CD4-positive, alpha-beta T cell (primary cell): Measurements from ENCODE around the gene UGGT1. TPM values are rescaled to one million over a fixed set of nuclear protein-coding genes. Genes with fewer than 3 reads are reported as not detected.

ENCODE experiments used
- ATAC-seq: fragments of 200-7000 bp; cut with Tn5 transposase; one replicate; pipeline ENCODE4 v1.10.0; 2022; ENCODE audit warnings: mild to moderate bottlenecking; ENCODE audit not compliant: poor library complexity
- CTCF ChIA-PET: fragments of 350-600 bp; sonication (Branson Sonifier 250); formaldehyde crosslinking; loops from one replicate; lab custom pipeline; 2021; ENCODE audit warnings: antibody characterized with exemption, inconsistent platforms; lab: Charles Lee
- POLR2A ChIA-PET: fragments of 350-600 bp; sonication (Branson Sonifier 250); formaldehyde crosslinking; loops from one replicate; lab custom pipeline; 2021; ENCODE audit warnings: antibody characterized with exemption, inconsistent platforms; lab: Charles Lee
- DNase-seq, 14 experiments: peaks; one replicate each; pipeline ENCODE4 v3.0.0-alpha.2; 2013 to 2020; ENCODE audit warnings: mixed read lengths in 2 of 14
- H3K27ac ChIP-seq, 2 donors: one replicate each; pipeline versions ENCODE4 v1.5.1 to v1.7.0; 2013; ENCODE audit warnings: low read length in 2 of 2, low read depth in 1 of 2, mild to moderate bottlenecking in 1 of 2
- H3K27me3 ChIP-seq, 2 experiments: 1 replicate in 1 of 2; 2 replicates in 1 of 2; pipeline versions ENCODE4 v1.6.1 to v1.7.0; 2013; ENCODE audit warnings: low read length in 2 of 2, control low read depth in 1 of 2, mild to moderate bottlenecking in 1 of 2, moderate library complexity in 1 of 2; ENCODE audit not compliant: insufficient read depth in 2 of 2, control insufficient read depth in 1 of 2
- H3K36me3 ChIP-seq: one replicate; pipeline ENCODE4 v1.6.1; 2013; ENCODE audit warnings: low read length, control low read depth; ENCODE audit not compliant: insufficient read depth
- H3K4me1 ChIP-seq: one replicate; pipeline ENCODE4 v1.6.1; 2013; ENCODE audit warnings: low read length, control low read depth; ENCODE audit not compliant: insufficient read depth
- H3K4me3 ChIP-seq: one replicate; pipeline ENCODE4 v1.5.1; 2013; ENCODE audit warnings: mild to moderate bottlenecking, low read length, moderate library complexity
- H3K9me3 ChIP-seq, 2 experiments: 1 replicate in 1 of 2; 2 replicates in 1 of 2; pipeline versions ENCODE4 v1.6.1 to v1.7.0; 2013; ENCODE audit warnings: low read length in 2 of 2, mild to moderate bottlenecking in 2 of 2, control low read depth in 1 of 2, moderate library complexity in 1 of 2; ENCODE audit not compliant: control insufficient read depth in 1 of 2, insufficient read depth in 1 of 2
- H3K27ac Mint-ChIP-seq: one replicate; pipeline ENCODE4 v1.8.0; 2020; ENCODE audit warnings: mixed read lengths
- H3K27me3 Mint-ChIP-seq: one replicate; pipeline ENCODE4 v1.8.0; 2021; ENCODE audit warnings: mixed read lengths
- H3K36me3 Mint-ChIP-seq: one replicate; pipeline ENCODE4 v1.8.0; 2021; ENCODE audit warnings: low read depth, mixed read lengths
- H3K4me1 Mint-ChIP-seq: one replicate; pipeline ENCODE4 v1.8.0; 2021; ENCODE audit warnings: low read depth, mixed read lengths
- H3K4me3 Mint-ChIP-seq: one replicate; pipeline ENCODE4 v1.8.0; 2020; ENCODE audit warnings: mild to moderate bottlenecking, mixed read lengths
- H3K9me3 Mint-ChIP-seq: one replicate; pipeline ENCODE4 v1.8.0; 2020; ENCODE audit warnings: mixed read lengths
- CTCF ChIP-seq: fragments of 200-600 bp; IDR thresholded peaks from one replicate; pipeline ENCODE4 v1.8.0; 2022; ENCODE audit warnings: antibody characterized with exemption, mild to moderate bottlenecking
- intact Hi-C, 2 experiments: fragments of 100-400 bp; cut with DNase I in 1 of 2; cut with micrococcal nuclease in 1 of 2; formaldehyde crosslinking; loops; one replicate each; pipeline versions ENCODE4 v1.15.1 to v1.9.0; 2023 to 2025; cut with DNase I, micrococcal nuclease
- total RNA-seq, 174 experiments: library from RNA in 2 of 174; stranded (reverse) in 2 of 174; gene quantifications; one replicate each; pipeline ENCODE4 v1.2.3 and lab custom pipeline; 2021 to 2026

UGGT1 gene
- total RNA-seq, 2 experiments from 2014 or later: 23.5 to 28.4 TPM

DNA sequence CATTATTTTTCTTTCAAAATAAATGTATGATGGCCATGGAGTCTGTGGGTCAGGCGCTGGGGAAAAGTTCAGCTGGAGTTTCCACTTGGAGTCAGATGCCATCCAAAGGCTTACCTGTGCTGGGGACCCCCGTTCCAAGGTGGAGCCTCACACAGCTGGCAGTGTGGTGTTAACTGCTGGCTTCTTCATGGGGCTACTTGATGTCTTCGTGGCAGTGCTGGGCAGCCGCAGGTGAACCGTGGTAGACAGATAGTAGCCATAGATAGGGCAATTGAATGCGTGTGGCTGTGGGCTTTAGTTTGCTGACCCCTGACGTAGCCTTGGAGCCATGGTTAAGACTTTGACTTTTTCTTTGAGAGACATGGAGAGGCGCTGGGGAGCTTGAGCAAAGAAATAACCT lies 144.6 kb downstream of the UGGT1 start:
- H3K4me1 ChIP-seq: peaks cover 14% of the 10 kb centered on the region
- no peaks in the 10 kb centered on the region for H3K9me3 ChIP-seq
- no peak overlapping the region for H3K27ac ChIP-seq
- no peaks in the 10 kb centered on the region for H3K27me3 Mint-ChIP-seq
- no peaks in the 10 kb centered on the region for H3K36me3 ChIP-seq
- no peaks in the 10 kb centered on the region for H3K27me3 ChIP-seq
- no peaks in the 10 kb centered on the region for H3K9me3 Mint-ChIP-seq
- CTCF ChIA-PET: no interaction called here
- ATAC-seq (no peak), DNase-seq (no peak)
- POLR2A ChIA-PET: no interaction called here
- no peak overlapping the region for H3K4me3 ChIP-seq
- no peak overlapping the region for H3K27ac Mint-ChIP-seq
- no peaks in the 10 kb centered on the region for H3K36me3 Mint-ChIP-seq
- H3K4me3 Mint-ChIP-seq: no peak overlapping the region
- H3K4me1 Mint-ChIP-seq: no peaks in the 10 kb centered on the region
- intact Hi-C loops: no loop called here
- no peak for TF ChIP-seq CTCF

GRCh38 chr2:128236491-128237035 lies 145.6 kb downstream of the UGGT1 start:
- Mint-ChIP-seq H3K4me3 (no peak overlapping the region), H3K36me3 (no peaks in the 10 kb centered on the region), H3K27me3 (no peaks in the 10 kb centered on the region), H3K4me1 (no peaks in the 10 kb centered on the region), H3K27ac (no peak overlapping the region), H3K9me3 (no peaks in the 10 kb centered on the region)
- H3K4me1 ChIP-seq: peaks cover 14% of the 10 kb centered on the region
- H3K4me3 ChIP-seq: no peak overlapping the region
- DNase-seq (no peak), ATAC-seq (no peak)
- H3K27ac ChIP-seq: no peak overlapping the region
- ChIA-PET CTCF (no interaction called here), POLR2A (no interaction called here)
- no peak for TF ChIP-seq CTCF
- no peaks in the 10 kb centered on the region for H3K36me3 ChIP-seq
- no peaks in the 10 kb centered on the region for H3K9me3 ChIP-seq
- intact Hi-C loops: no loop called here
- H3K27me3 ChIP-seq: no peaks in the 10 kb centered on the region

DNA sequence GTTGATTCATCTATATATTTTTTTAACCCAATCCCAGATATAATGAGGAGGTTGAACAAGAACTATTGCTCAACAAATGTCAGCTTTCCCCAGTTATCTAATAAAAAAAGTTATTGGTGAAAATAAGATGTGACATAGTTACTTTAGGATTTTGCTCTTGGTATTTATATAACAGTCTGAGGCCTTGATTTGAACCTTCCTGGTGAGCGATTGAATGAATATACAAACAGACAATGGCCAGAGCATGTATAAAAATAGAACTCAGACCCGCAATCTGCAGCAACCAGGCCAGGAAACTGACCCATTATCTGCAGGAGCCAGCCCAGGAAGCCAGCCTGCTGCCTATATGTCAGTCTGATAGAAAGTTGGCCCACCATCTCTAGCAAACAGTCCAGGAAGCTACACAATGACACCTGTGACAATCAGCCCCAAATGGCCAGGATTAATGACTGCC lies 146.1 kb downstream of the UGGT1 start:
- no peak overlapping the region for H3K27ac Mint-ChIP-seq
- no peak overlapping the region for H3K4me3 Mint-ChIP-seq
- no peaks in the 10 kb centered on the region for H3K27me3 ChIP-seq
- POLR2A ChIA-PET: no interaction called here
- no peak overlapping the region for H3K4me3 ChIP-seq
- CTCF ChIA-PET: no interaction called here
- no peaks in the 10 kb centered on the region for H3K36me3 Mint-ChIP-seq
- ATAC-seq (no peak), DNase-seq (no peak)
- no peaks in the 10 kb centered on the region for H3K4me1 Mint-ChIP-seq
- no peak for TF ChIP-seq CTCF
- H3K9me3 ChIP-seq: no peaks in the 10 kb centered on the region
- peaks cover 14% of the 10 kb centered on the region for H3K4me1 ChIP-seq
- intact Hi-C loops: no loop called here
- H3K36me3 ChIP-seq: no peaks in the 10 kb centered on the region
- H3K9me3 Mint-ChIP-seq: no peaks in the 10 kb centered on the region
- no peak overlapping the region for H3K27ac ChIP-seq
- no peaks in the 10 kb centered on the region for H3K27me3 Mint-ChIP-seq
